ENCODE results near the gene RBL1.

The RBL1 gene

DNA sequence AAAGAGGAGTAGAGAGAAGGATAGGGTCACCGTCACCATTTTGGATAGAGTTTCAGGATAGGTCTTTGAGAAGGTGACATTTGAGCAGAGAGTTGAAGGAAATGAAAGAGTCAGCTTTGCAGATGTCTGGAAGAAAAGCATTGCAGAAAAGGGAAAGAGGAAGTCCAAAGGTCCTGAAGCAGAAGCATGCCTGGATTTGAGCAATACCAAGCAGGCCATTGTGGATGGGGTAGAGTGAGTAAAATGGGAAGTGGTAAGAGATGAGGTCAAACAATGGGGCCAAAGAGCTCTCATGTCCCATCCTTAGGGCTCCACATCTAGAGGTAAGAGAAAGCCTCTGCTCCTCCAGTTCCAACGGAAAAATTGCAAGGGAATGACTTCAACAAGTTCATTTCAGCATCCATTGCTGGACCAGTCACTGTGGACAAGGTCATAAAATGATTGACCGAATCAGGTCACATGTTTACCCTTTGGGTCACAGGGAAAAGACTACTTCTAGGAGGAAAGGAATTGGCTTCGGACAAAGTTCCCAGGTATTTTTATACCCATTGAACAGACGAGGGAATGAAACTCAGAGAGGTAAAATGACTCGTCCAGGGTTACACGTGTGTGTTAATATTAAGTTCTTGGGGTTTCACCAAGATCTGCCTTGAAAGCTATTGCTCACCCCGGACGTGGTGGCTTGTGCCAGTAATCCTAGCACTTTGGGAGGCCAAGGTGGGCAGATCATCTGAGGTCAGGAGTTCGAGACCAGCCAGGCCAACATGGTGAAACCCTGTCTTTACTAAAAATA lies 137.7 kb downstream of the RBL1 start:
- Mint-ChIP-seq H3K27ac (no peak overlapping the region), H3K4me1 (ENCODE audit: low read depth) (peaks cover 29% of the 10 kb centered on the region), H3K27me3 (no peaks in the 10 kb centered on the region), H3K36me3 (ENCODE audit: low read depth) (peaks cover 5% of the 10 kb centered on the region), H3K9me3 (peaks cover 3% of the 10 kb centered on the region), H3K4me3 (no peak overlapping the region)

DNA sequence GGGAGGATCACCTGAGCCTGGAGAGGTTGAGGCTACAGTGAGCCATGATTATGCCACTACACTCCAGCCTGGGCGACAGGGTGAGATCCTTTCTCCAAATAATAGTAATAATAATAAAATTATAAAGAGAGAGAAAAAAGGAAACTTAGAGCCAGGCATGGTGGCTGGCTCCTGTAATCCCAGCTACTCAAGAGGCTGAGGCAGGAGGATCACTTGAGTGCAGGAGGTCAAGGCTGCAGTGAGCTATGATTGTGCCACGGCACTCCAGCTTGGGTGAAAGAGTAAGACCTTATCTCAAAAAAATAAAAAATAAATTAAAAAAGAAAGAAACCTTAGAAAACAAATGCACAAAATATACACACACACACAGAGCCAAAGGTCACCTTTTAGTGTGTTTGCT lies 139.1 kb downstream of the RBL1 start:
- no peaks in the 10 kb centered on the region for H3K27me3 Mint-ChIP-seq
- H3K9me3 Mint-ChIP-seq, result no peaks in the 10 kb centered on the region
- H3K27ac Mint-ChIP-seq, result no peak overlapping the region
- H3K4me1 Mint-ChIP-seq (ENCODE audit: low read depth), result peaks cover 27% of the 10 kb centered on the region
- no peak overlapping the region for H3K4me3 Mint-ChIP-seq
- H3K36me3 Mint-ChIP-seq (ENCODE audit: low read depth), result no peaks in the 10 kb centered on the region

DNA sequence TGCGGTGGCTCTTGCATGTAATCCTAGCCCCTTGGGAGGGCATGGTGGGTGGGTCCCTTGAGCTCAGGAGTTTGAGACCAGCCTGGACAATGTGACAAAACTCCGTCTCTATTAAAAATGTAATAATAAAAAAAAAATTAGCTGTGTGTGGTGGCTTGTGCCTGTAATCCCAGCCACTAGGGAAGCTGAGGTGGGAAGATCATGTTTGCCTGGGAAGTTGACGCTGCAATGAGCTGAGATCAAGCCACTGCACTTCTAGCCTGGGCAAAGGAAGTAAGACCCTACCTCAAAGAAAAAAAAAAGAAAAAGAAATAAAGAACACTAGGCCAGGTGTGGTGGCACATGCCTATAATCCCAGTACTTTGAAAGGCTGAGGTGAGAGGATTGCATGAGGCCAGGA lies 139.8 kb downstream of the RBL1 start:
- Mint-ChIP-seq H3K4me1 (ENCODE audit: low read depth) (peaks cover 29% of the 10 kb centered on the region), H3K9me3 (no peaks in the 10 kb centered on the region), H3K27me3 (no peaks in the 10 kb centered on the region), H3K36me3 (ENCODE audit: low read depth) (no peaks in the 10 kb centered on the region), H3K4me3 (no peak overlapping the region), H3K27ac (no peak overlapping the region)

DNA sequence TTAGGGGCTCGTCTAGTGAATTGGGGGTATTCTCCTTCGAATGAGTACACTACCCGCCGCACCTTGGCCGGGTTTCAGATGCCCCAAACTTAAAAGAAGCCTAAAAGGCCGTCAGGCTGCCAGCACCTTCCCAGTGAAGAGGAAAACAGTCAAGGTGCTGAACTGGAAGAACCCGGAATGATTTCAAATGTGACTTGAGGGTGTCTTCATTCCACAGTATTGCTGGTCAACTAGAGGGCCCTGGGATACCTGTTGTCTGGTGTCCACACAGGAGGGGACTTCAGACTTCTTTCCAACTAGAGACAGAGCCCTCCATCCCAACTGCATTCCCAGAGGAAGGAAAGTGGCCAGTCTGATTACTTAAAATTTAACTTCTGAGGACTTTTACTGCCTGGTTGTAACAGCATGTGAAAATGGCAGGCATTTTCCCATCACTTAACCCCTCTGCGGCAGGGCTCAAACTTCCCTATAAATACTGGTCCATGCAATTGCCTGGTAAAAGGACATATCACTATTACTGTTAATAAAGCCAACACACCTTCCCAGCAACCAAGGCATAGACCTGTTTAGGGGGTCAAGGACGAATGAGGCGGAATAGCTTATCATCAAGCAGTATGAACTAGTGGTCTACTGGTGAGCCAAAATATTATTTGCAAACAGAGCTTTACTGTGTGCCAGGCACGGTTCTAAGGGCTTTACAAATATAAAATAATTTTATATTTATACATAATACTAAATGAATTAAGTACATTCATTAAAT lies 143.6 kb downstream of the RBL1 start:
- Mint-ChIP-seq H3K27me3 (no peaks in the 10 kb centered on the region), H3K27ac (peak overlapping the region; percentile 73), H3K4me3 (peak overlapping the region; percentile 96), H3K36me3 (ENCODE audit: low read depth) (peaks cover 5% of the 10 kb centered on the region), H3K9me3 (no peaks in the 10 kb centered on the region), H3K4me1 (ENCODE audit: low read depth) (peaks cover 48% of the 10 kb centered on the region)

DNA sequence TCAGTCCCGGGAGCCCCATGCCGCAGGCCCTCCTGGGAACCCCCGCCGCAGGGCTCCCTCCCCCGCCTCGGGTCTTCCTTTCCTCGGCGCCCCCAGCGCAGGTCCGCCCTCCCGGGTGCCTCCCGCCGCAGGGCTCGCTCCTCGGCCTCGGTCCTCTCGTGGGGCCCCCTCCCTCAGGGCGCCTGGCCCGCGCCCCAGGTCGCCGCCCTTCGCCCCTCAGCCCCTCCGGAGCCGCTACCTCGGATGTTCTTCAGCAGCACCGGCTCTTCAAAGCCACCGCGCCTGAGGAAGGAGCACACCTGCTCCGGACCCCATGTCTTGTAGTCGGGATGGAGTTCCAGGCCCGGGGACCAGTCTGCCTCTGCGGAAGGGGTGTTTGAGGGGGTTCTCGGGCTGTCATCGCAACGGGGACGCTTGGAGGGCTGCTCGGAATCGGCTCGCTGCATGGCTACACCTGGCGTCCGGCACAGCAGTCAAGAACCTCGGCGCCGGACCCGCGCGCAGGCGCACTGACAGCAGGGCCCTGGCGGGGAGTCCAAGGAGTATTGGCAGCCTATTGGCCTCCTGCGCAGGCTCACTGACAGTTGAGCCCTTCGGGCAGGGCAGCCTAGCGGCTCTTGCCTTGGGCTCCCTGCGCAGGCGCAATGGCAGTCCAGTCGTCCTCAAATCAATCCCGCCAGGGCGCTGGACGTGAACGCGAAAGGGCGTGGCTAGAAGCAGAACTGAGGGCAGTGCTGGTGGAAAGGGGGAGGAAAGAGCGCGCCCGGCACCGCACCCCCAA lies 144.4 kb downstream of the RBL1 start, which contains the start of gene SAMHD1:
Gene SAMHD1, minus strand, starts transcription at position 511 of the 781 bp plus-strand sequence. Its CDS starts 65 bp downstream, at position 446.
- Mint-ChIP-seq H3K36me3 (ENCODE audit: low read depth) (peaks cover 13% of the 10 kb centered on the region), H3K27ac (peak within 1 kb of the TSS; percentile 73), H3K27me3 (no peaks in the 10 kb centered on the region), H3K4me3 (peak within 1 kb of the TSS; percentile 96), H3K4me1 (ENCODE audit: low read depth) (peaks cover 56% of the 10 kb centered on the region), H3K9me3 (no peaks in the 10 kb centered on the region)

DNA sequence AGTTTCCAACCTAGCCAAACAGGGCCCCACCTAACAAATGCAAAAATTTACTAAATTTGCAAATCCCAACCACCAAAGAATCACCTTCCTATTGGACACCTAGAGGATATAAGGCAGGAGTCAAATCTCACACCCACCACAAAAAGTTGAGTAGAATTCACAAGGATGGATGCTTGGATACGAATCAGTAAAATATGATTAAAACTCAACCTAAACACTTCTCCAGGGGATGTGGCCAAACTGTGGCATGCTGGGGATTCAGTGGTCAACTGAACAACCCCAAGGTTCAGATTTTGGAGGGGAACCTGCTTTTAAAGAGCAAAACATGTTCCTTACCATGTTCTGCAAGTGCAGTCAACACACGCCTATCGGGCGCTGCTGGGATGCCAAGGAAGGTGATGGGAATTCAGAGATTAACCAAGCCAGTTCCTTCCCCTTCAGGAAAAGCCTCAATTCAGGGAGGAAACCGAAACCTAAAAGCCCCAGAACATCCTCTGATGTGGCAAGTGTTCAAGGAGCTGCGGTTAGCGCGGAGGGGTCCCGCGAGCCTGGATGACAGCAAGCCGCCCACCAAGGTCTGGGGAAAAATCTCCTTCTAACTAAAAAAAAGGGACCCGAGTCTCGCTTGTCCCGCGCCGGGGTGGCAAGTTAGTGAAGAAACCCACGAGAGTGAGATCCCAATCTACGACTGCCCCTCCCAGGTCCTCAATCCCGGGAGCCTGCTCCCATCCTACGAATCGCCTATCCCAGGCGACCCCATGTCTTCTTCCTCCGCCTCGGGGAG lies 145.2 kb downstream of the RBL1 start:
- Mint-ChIP-seq H3K27ac (peak overlapping the region; percentile 73), H3K9me3 (no peaks in the 10 kb centered on the region), H3K4me3 (peak overlapping the region; percentile 96), H3K4me1 (ENCODE audit: low read depth) (peaks cover 61% of the 10 kb centered on the region), H3K36me3 (ENCODE audit: low read depth) (peaks cover 13% of the 10 kb centered on the region), H3K27me3 (no peaks in the 10 kb centered on the region)

Data from stimulated activated naive CD8-positive, alpha-beta T cell treated with anti-CD3 and anti-CD28 coated beads, Interleukin-15, Interleukin-2, amounts not matched to agents 100 ng/mL and 50 ng/mL, for 24 hours (primary cell).